Measurements from ENCODE around the gene PALD1. TPM values are rescaled to one million over a fixed set of nuclear protein-coding genes. Genes with fewer than 3 reads are reported as not detected.
"Not testable (repeated sequence)": the region's sequence is repeated elsewhere in the genome, so short reads cannot be mapped to it uniquely, and the experiment has no call there.

Gene PALD1
- total RNA-seq, 4 donors from 2014 or later, result 1.4 to 5.2 (median 4.0) TPM

- H3K4me1 ChIP-seq, result peaks cover 17 to 59% (median 33%) of the 10 kb centered on the region in 4 donors
Measured at GRCh38 chr10:70481831-70482530, 3.4 kb downstream of the PALD1 start.

GRCh38 chr10:70482982-70483760 lies 4.6 kb downstream of the PALD1 start:
- DNase-seq, result no peak
- Histone ChIP-seq H3K27ac (peak overlapping the region; percentile 56 to 80 (median 68)), H3K4me1 (peaks cover 17 to 52% (median 27%) of the 10 kb centered on the region in 4 donors), H3K9me3 (no peaks in the 10 kb centered on the region), H3K27me3 (peaks cover 12% of the 10 kb centered on the region), H3K36me3 (no peaks in the 10 kb centered on the region), H3K4me3 (no peak overlapping the region)
- intact Hi-C loops (cut with DNase I; ENCODE audit: low total_unique reads), result no loop called here
- in situ Hi-C loops (cut with MboI; ENCODE audit: low pct_ligation_motif_present in 1 of 4, low pct_unique_long_range_greater_than_20kb in 1 of 4, low sequenced_read_pairs in 3 of 4), result no loop called here
- WGBS, 2 donors (ENCODE audit: low coverage in 1 of 2), result 70% methylated on average over 8 of the region's 8 CpGs; no CpG with 5 or more reads in 1 of the 2 donors
- TF ChIP-seq POLR2AphosphoS5 (IDR thresholded peaks at IDR 0.05), result no peak
- TF ChIP-seq CTCF (IDR thresholded peaks at IDR 0.05), result no peak
- TF ChIP-seq EP300 (IDR thresholded peaks at IDR 0.05; ENCODE audit: low read depth), result no peak
- TF ChIP-seq POLR2A (IDR thresholded peaks at IDR 0.05), result no peak

More at GRCh38 chr10:70481831-70482530, 3.4 kb downstream of the PALD1 start:
- WGBS, 2 donors (ENCODE audit: low coverage in 1 of 2), result 81% methylated on average over 7 of the region's 7 CpGs; no CpG with 5 or more reads in 1 of the 2 donors
- Histone ChIP-seq H3K36me3 (no peaks in the 10 kb centered on the region), H3K9me3 (no peaks in the 10 kb centered on the region), H3K4me3 (no peak overlapping the region), H3K27me3 (peaks cover 23% of the 10 kb centered on the region), H3K27ac (peak overlapping the region; percentile 56 to 80 (median 68))
- intact Hi-C loops (cut with DNase I; ENCODE audit: low total_unique reads) (no loop called here), in situ Hi-C loops (cut with MboI; ENCODE audit: low pct_ligation_motif_present in 1 of 4, low pct_unique_long_range_greater_than_20kb in 1 of 4, low sequenced_read_pairs in 3 of 4) (no loop called here)
- DNase-seq, result no peak
- TF ChIP-seq CTCF (IDR thresholded peaks at IDR 0.05), result no peak
- TF ChIP-seq POLR2A (IDR thresholded peaks at IDR 0.05), result no peak
- peak in 1 of 3 donors; percentile 26 for TF ChIP-seq POLR2AphosphoS5 (IDR thresholded peaks at IDR 0.05)
- TF ChIP-seq EP300 (IDR thresholded peaks at IDR 0.05; ENCODE audit: low read depth), result no peak

- H3K27me3 ChIP-seq; in situ Hi-C loops (cut with MboI; ENCODE audit: low pct_ligation_motif_present in 1 of 4, low pct_unique_long_range_greater_than_20kb in 1 of 4, low sequenced_read_pairs in 3 of 4); DNase-seq; H3K9me3 ChIP-seq; H3K36me3 ChIP-seq; intact Hi-C loops (cut with DNase I; ENCODE audit: low total_unique reads); H3K4me3 ChIP-seq: not testable (repeated sequence)
- 89 to 98% methylated on average over 5 to 6 of the region's 6 CpGs for WGBS, 2 donors (ENCODE audit: low coverage in 1 of 2)
- H3K27ac ChIP-seq, result peak overlapping the region in 2 of 4 donors; percentile 56 to 80
- H3K4me1 ChIP-seq, result peaks cover 14 to 47% (median 23%) of the 10 kb centered on the region in 4 donors
Measured at GRCh38 chr10:70483872-70484271, 5.3 kb downstream of the PALD1 start.

GRCh38 chr10:70487824-70488223 lies 9.3 kb downstream of the PALD1 start:
- in situ Hi-C loops (cut with MboI; ENCODE audit: low pct_ligation_motif_present in 1 of 4, low pct_unique_long_range_greater_than_20kb in 1 of 4, low sequenced_read_pairs in 3 of 4), result no loop called here
- WGBS, 2 donors (ENCODE audit: low coverage in 1 of 2), result 48 to 69% methylated on average over 2 to 3 of the region's 3 CpGs

More at GRCh38 chr10:70487824-70488223, 9.3 kb downstream of the PALD1 start:
- H3K4me3 ChIP-seq, result no peak overlapping the region
- H3K36me3 ChIP-seq, result no peaks in the 10 kb centered on the region
- H3K27ac ChIP-seq, result no peak overlapping the region
- TF ChIP-seq CTCF (IDR thresholded peaks at IDR 0.05), result no peak
- TF ChIP-seq POLR2A (IDR thresholded peaks at IDR 0.05), result no peak
- no peak for TF ChIP-seq EP300 (IDR thresholded peaks at IDR 0.05; ENCODE audit: low read depth)
- TF ChIP-seq POLR2AphosphoS5 (IDR thresholded peaks at IDR 0.05), result no peak
- intact Hi-C loops (cut with DNase I; ENCODE audit: low total_unique reads), result no loop called here
- no peaks in the 10 kb centered on the region for H3K9me3 ChIP-seq
- no peaks in the 10 kb centered on the region for H3K27me3 ChIP-seq
- no peak for DNase-seq
- H3K4me1 ChIP-seq, result peaks cover 0 to 19% (median 2%) of the 10 kb centered on the region in 4 donors
